GM12878 (cell line): ENCODE results near the gene MDM4. TPM values are rescaled to one million over a fixed set of nuclear protein-coding genes. Genes with fewer than 3 reads are reported as not detected.
A peak's percentile ranks its signal among the peaks of the same experiment; 100 is the strongest.

ENCODE experiments used
- ATAC-seq: fragments of 200-7000 bp; cut with Tn5 transposase; 3 replicates; pipeline ENCODE4 v1.9.1; 2020; ENCODE audit warnings: mild to moderate bottlenecking, moderate library complexity
- BruUV-seq: library from RNA; stranded (reverse); fragments of 400-500 nt; replicated peaks from 2 replicates; lab custom pipeline; 2021; lab: Mats Ljungman, UMichigan
- CTCF ChIA-PET: fragments of 300-600 bp; sonication (Branson Sonifier 250); formaldehyde crosslinking; extraction: SDS; loops from one replicate; lab custom pipeline; 2021; ENCODE audit warnings: inconsistent platforms; lab: Yijun Ruan, JAX
- POLR2A ChIA-PET: fragments of 350-600 bp; formaldehyde crosslinking; extraction: SDS; loops from one replicate; lab custom pipeline; 2021; ENCODE audit warnings: inconsistent platforms; lab: Charles Lee
- RAD21 ChIA-PET: fragments of 300-600 bp; sonication (Branson Sonifier 250); formaldehyde crosslinking; loops from one replicate; lab custom pipeline; 2023; ENCODE audit warnings: antibody characterized with exemption; ENCODE audit not compliant: unreplicated experiment; lab: Charles Lee
- SMC1A ChIA-PET: fragments of 300-600 bp; sonication (Branson Sonifier 250); formaldehyde crosslinking; loops from one replicate; lab custom pipeline; 2023; ENCODE audit not compliant: unreplicated experiment, uncharacterized antibody; lab: Charles Lee
- DNase-seq: peaks from one replicate; pipeline ENCODE4 v3.0.0-alpha.2; 2011; ENCODE audit warnings: low read depth, low spot score
- FAIRE-seq: peaks from 3 replicates; lab custom pipeline; 2011; peaks lifted over from hg19 to GRCh38; lab: Jason Lieb, UNC
- H2AFZ ChIP-seq: 2 replicates; pipeline ENCODE4 v1.6.0; 2011; ENCODE audit warnings: low read depth, low read length, control low read depth; ENCODE audit not compliant: control insufficient read depth
- H3K27ac ChIP-seq: 2 replicates; pipeline ENCODE4 v1.5.1; 2011; ENCODE audit warnings: control low read depth; ENCODE audit not compliant: control insufficient read depth, insufficient read depth
- H3K27me3 ChIP-seq, 2 experiments: replicated peaks in 1 of 2; 2 replicates each; pipeline versions ENCODE4 v1.6.0 to v1.6.1; 2011; ENCODE audit warnings: low read length in 1 of 2; ENCODE audit not compliant: control insufficient read depth in 2 of 2, insufficient read depth in 2 of 2
- H3K36me3 ChIP-seq, 2 experiments: 2 replicates each; pipeline ENCODE4 v1.5.1; 2011; ENCODE audit warnings: low read length in 1 of 2; ENCODE audit not compliant: control insufficient read depth in 2 of 2, insufficient read depth in 2 of 2
- H3K4me1 ChIP-seq: 2 replicates; pipeline ENCODE4 v1.6.1; 2011; ENCODE audit warnings: mild to moderate bottlenecking, low read length, moderate library complexity, mixed read lengths; ENCODE audit not compliant: control insufficient read depth, insufficient read depth
- H3K4me2 ChIP-seq: 2 replicates; pipeline ENCODE4 v1.6.0; 2011; ENCODE audit warnings: control low read depth; ENCODE audit not compliant: control insufficient read depth, insufficient read depth
- H3K4me3 ChIP-seq: fragments of 200-600 bp; sonication (generic); 2 replicates; pipeline ENCODE4 v1.5.1; 2016
- H3K79me2 ChIP-seq: 2 replicates; pipeline ENCODE4 v1.6.0; 2011; ENCODE audit warnings: low read length; ENCODE audit not compliant: control insufficient read depth, insufficient read depth
- H3K9ac ChIP-seq: 2 replicates; pipeline ENCODE4 v1.8.0; 2011; ENCODE audit warnings: low read length, control low read depth, mixed read lengths; ENCODE audit not compliant: control insufficient read depth, insufficient read depth
- H3K9me3 ChIP-seq: replicated peaks from 3 replicates; pipeline ENCODE4 v1.5.1; 2011; ENCODE audit warnings: mild to moderate bottlenecking, low read length; ENCODE audit not compliant: control insufficient read depth, insufficient read depth
- H4K20me1 ChIP-seq: 2 replicates; pipeline ENCODE4 v1.6.0; 2011; ENCODE audit not compliant: control insufficient read depth, insufficient read depth
- CREB1 ChIP-seq: IDR thresholded peaks from 2 replicates; pipeline ENCODE4 v1.6.1; 2012; ENCODE audit warnings: low read depth, mild to moderate bottlenecking, inconsistent platforms
- MTA2 ChIP-seq: fragments of 450-650 bp; IDR thresholded peaks from 2 replicates; pipeline ENCODE4 v1.6.1; 2016; ENCODE audit warnings: low read depth, mild to moderate bottlenecking, moderate library complexity
- MYB ChIP-seq: fragments of 150-350 bp; IDR thresholded peaks from 2 replicates; pipeline ENCODE4 v1.6.1; 2014; ENCODE audit warnings: mild to moderate bottlenecking, low read depth, low read length, borderline replicate concordance
- NFYB ChIP-seq: IDR thresholded peaks from 2 replicates; pipeline ENCODE4 v1.6.1; 2011; ENCODE audit warnings: low read depth, mild to moderate bottlenecking, low read length, improper control_type of control experiment, moderate library complexity; ENCODE audit not compliant: insufficient read depth
- NR2C1 ChIP-seq: fragments of 450-650 bp; IDR thresholded peaks from 2 replicates; pipeline ENCODE4 v1.6.1; 2017; ENCODE audit warnings: antibody characterized with exemption, mild to moderate bottlenecking, moderate library complexity
- NR2F1 ChIP-seq: fragments of 450-650 bp; conservative IDR thresholded peaks from 2 replicates; pipeline ENCODE4 v1.6.1; 2017; ENCODE audit warnings: mild to moderate bottlenecking
- RCOR1 ChIP-seq: conservative IDR thresholded peaks from 2 replicates; pipeline ENCODE4 v1.6.1; 2012; ENCODE audit warnings: low read depth, low read length, improper control_type of control experiment
- SREBF2 ChIP-seq: IDR thresholded peaks from 2 replicates; pipeline ENCODE4 v1.6.1; 2012; ENCODE audit warnings: mild to moderate bottlenecking, low read length
- STAT3 ChIP-seq: IDR thresholded peaks from 2 replicates; pipeline ENCODE4 v1.6.1; 2011; ENCODE audit warnings: low read depth, low read length, improper control_type of control experiment
- TAF1 ChIP-seq: IDR thresholded peaks from 2 replicates; pipeline ENCODE4 v1.6.1; 2011; ENCODE audit warnings: mild to moderate bottlenecking, low read depth, low read length, borderline replicate concordance
- YBX1 ChIP-seq: fragments of 450-650 bp; IDR thresholded peaks from 2 replicates; pipeline ENCODE4 v1.6.1; 2016; ENCODE audit warnings: antibody characterized with exemption
- ZNF207 ChIP-seq: fragments of 450-650 bp; IDR thresholded peaks from 2 replicates; pipeline ENCODE4 v1.6.1; 2014; ENCODE audit warnings: antibody characterized with exemption, mild to moderate bottlenecking, borderline replicate concordance
- ZNF217 ChIP-seq: fragments of 450-650 bp; IDR thresholded peaks from 2 replicates; pipeline ENCODE4 v1.6.1; 2017; ENCODE audit warnings: antibody characterized with exemption, mild to moderate bottlenecking
- ZNF274 ChIP-seq: IDR thresholded peaks from one replicate; pipeline ENCODE4 v1.8.0; 2011; ENCODE audit not compliant: insufficient read length, insufficient read depth
- ZZZ3 ChIP-seq: IDR thresholded peaks from 2 replicates; pipeline ENCODE4 v1.6.1; 2011; ENCODE audit warnings: low read depth; ENCODE audit not compliant: control insufficient read depth, insufficient read length
- WGBS: methylation state at CpG from one replicate; pipeline ENCODE4 v1.1.6; 2016; ENCODE audit warnings: low lambda C conversion rate; ENCODE audit not compliant: insufficient replicate concordance, insufficient coverage; ENCODE audit errors: missing lambda C conversion rate; 5-methylcytosine and 5-hydroxymethylcytosine counted together
- in situ Hi-C: fragments of 300-500 bp; cut with MboI; formaldehyde crosslinking; loops from 9 replicates; pipeline ENCODE4 v1.14.3; 2018; ENCODE audit warnings: mixed read lengths
- intact Hi-C: fragments of 100-400 bp; cut with micrococcal nuclease; formaldehyde crosslinking; loops from one replicate; pipeline ENCODE4 v1.14.2; 2022; ENCODE audit not compliant: unreplicated experiment
- polyA plus RNA-seq, 11 experiments: library from polyadenylated mRNA; depleted of rRNA in 4 of 11; unstranded in 6 of 11; stranded (reverse) in 5 of 11; fragments of >200 nt; fragmentation: Nextera tagmentation in 4 of 11; fragmentation: Illumina TruSeq in 1 of 11; extraction: Ambion mirVana in 4 of 11; extraction: Trizol in 1 of 11; gene quantifications; 1 replicate in 1 of 11; 2 replicates in 10 of 11; pipeline versions ENCODE4 v1.2.1 to v1.2.3, GENCODE V29; 2011 to 2016; ENCODE audit warnings: inconsistent platforms in 2 of 11, missing spikeins in 2 of 11, low read depth in 1 of 11
- total RNA-seq, 4 experiments: library from RNA; depleted of rRNA in 3 of 4; stranded (reverse); fragments of >200 nt in 3 of 4; fragmentation: Illumina TruSeq in 1 of 4; extraction: Trizol in 1 of 4; gene quantifications; 2 replicates each; pipeline versions ENCODE4 v1.2.1 to v1.2.3, GENCODE V29; 2013 to 2021
- TF ChIP-seq, protein P1 (sequence below): fragments of 450-650 bp; IDR thresholded peaks from 2 replicates; pipeline ENCODE4 v1.6.1; 2018; ENCODE audit warnings: borderline replicate concordance, mild to moderate bottlenecking; ENCODE audit not compliant: partially characterized antibody
- TF ChIP-seq, protein P2 (sequence below): fragments of 450-650 bp; IDR thresholded peaks from 2 replicates; pipeline ENCODE4 v1.6.1; 2016; ENCODE audit warnings: mild to moderate bottlenecking
- TF ChIP-seq, protein P3 (sequence below): IDR thresholded peaks from 2 replicates; pipeline ENCODE4 v1.6.1; 2011; ENCODE audit warnings: low read depth, low read length, improper control_type of control experiment, borderline replicate concordance

Gene MDM4
- total and polyA plus RNA-seq, 10 of the 15 experiments (the other 5 are each of a cell fraction or from before 2014, with no cell fraction given) = 2.5 to 74.4 (median 22.7) TPM

DNA sequence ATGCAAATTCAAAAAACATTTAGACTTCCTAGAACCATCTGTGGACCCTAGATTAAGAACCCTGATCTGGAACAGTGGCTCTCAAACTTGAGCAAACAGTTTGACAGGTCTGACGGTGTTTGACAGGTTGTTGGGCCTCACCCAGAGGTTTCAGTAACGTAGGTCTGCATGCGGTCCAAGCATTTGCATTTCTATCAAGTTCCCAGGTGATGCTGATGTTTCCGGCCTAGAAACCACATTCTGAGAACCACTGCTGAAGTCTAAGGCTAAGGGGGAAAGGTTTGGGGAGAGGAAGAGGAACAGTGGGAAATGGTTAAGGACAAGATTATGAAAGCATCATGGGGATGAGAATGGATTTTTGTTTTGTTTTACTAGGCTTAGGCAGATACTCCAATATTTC is 48.6 kb downstream of the MDM4 start:
- WGBS = 0% methylated on average over 4 of the region's 4 CpGs
- H3K79me2 ChIP-seq = no peaks in the 10 kb centered on the region
- ChIA-PET RAD21 (interaction anchor here (0.7 to 4.9 kb wide), 22 partner anchors 8 to 378 kb away, joined by 3 to 81 read pairs (median 6); partner anchors contain the start of gene MDM4), CTCF (interaction anchor here (1.0 to 11.0 kb wide), 26 partner anchors 8 to 250 kb away, joined by 3 to 279 read pairs (median 8); no protein-coding TSS in a partner anchor), SMC1A (interaction anchor here (0.8 to 8.3 kb wide), 25 partner anchors 9 to 248 kb away, joined by 3 to 85 read pairs (median 5); no protein-coding TSS in a partner anchor), POLR2A (interaction anchor here (1.4 kb wide), 1 partner anchor 15 kb away, joined by 4 read pairs; no protein-coding TSS in a partner anchor)
- in situ Hi-C loops = loop anchor here (5.0 kb wide), 2 partner anchors 197 to 242 kb away; no protein-coding TSS in a partner anchor
- peak overlapping the region; percentile 61 for H3K27ac ChIP-seq
- H3K9me3 ChIP-seq = no peaks in the 10 kb centered on the region
- intact Hi-C loops = loop anchor here (1.0 to 10.0 kb wide), 6 partner anchors 13 to 380 kb away; no protein-coding TSS in a partner anchor
- H3K4me3 ChIP-seq = no peak overlapping the region
- H2AFZ ChIP-seq = no peak overlapping the region
- 0 out of 2 replicates have a peak, but pooled peaks cover 2% of the 10 kb centered on the region for H4K20me1 ChIP-seq
- no TSS peak for BruUV-seq
- peaks cover 0 to 20% of the 10 kb centered on the region in 2 experiments; a peak in 2 of 4 replicates for H3K36me3 ChIP-seq
- FAIRE-seq (peak; percentile 98), ATAC-seq (peak; percentile 93), DNase-seq (peak; percentile 73)
- peaks cover 24% of the 10 kb centered on the region for H3K4me1 ChIP-seq
- H3K27me3 ChIP-seq = no peaks in the 10 kb centered on the region
- no peak overlapping the region; the same call in 1 of the 2 replicates for H3K9ac ChIP-seq
- no peak overlapping the region for H3K4me2 ChIP-seq
- 0 out of 2 replicates have a peak, but pooled peaks have one; percentile 63 for TF ChIP-seq MYB
- TF ChIP-seq NR2F1 = 0 out of 2 replicates have a peak, but pooled peaks have one; percentile 24
- TF ChIP-seq SREBF2 = no peak
- no peak for TF ChIP-seq ZNF217
- no peak for TF ChIP-seq YBX1
- no peak for TF ChIP-seq STAT3
- no peak for TF ChIP-seq NR2C1
- TF ChIP-seq ZNF207 = no peak
- TF ChIP-seq NFYB = no peak
- TF ChIP-seq CREB1 = peak; percentile 63
- TF ChIP-seq ZZZ3 = no peak
- TF ChIP-seq, protein P1, sequence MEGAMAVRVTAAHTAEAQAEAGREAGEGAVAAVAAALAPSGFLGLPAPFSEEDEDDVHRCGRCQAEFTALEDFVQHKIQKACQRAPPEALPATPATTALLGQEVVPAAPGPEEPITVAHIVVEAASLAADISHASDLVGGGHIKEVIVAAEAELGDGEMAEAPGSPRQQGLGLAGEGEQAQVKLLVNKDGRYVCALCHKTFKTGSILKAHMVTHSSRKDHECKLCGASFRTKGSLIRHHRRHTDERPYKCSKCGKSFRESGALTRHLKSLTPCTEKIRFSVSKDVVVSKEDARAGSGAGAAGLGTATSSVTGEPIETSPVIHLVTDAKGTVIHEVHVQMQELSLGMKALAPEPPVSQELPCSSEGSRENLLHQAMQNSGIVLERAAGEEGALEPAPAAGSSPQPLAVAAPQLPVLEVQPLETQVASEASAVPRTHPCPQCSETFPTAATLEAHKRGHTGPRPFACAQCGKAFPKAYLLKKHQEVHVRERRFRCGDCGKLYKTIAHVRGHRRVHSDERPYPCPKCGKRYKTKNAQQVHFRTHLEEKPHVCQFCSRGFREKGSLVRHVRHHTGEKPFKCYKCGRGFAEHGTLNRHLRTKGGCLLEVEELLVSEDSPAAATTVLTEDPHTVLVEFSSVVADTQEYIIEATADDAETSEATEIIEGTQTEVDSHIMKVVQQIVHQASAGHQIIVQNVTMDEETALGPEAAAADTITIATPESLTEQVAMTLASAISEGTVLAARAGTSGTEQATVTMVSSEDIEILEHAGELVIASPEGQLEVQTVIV = no peak
- peak; percentile 87; the same call in 1 of the 2 replicates for TF ChIP-seq MTA2
- no peak for TF ChIP-seq ZNF274
- no peak for TF ChIP-seq TAF1
- TF ChIP-seq, protein P2, sequence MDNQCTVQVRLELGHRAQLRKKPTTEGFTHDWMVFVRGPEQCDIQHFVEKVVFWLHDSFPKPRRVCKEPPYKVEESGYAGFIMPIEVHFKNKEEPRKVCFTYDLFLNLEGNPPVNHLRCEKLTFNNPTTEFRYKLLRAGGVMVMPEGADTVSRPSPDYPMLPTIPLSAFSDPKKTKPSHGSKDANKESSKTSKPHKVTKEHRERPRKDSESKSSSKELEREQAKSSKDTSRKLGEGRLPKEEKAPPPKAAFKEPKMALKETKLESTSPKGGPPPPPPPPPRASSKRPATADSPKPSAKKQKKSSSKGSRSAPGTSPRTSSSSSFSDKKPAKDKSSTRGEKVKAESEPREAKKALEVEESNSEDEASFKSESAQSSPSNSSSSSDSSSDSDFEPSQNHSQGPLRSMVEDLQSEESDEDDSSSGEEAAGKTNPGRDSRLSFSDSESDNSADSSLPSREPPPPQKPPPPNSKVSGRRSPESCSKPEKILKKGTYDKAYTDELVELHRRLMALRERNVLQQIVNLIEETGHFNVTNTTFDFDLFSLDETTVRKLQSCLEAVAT = no peak
- no peak for TF ChIP-seq RCOR1
- TF ChIP-seq, protein P3, sequence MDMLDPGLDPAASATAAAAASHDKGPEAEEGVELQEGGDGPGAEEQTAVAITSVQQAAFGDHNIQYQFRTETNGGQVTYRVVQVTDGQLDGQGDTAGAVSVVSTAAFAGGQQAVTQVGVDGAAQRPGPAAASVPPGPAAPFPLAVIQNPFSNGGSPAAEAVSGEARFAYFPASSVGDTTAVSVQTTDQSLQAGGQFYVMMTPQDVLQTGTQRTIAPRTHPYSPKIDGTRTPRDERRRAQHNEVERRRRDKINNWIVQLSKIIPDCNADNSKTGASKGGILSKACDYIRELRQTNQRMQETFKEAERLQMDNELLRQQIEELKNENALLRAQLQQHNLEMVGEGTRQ = no peak
